ENCODE measurements around the gene KRT34.
"Not testable (repeated sequence)": the region's sequence is repeated elsewhere in the genome, so short reads cannot be mapped to it uniquely, and the experiment has no call there.

- not testable (repeated sequence) for TF ChIP-seq FOXM1 (IDR thresholded peaks at IDR 0.05; ENCODE audit: low read depth); EP300 (IDR thresholded peaks at IDR 0.05; ENCODE audit: borderline replicate concordance in 1 of 2, low read depth in 1 of 2, low read length in 1 of 2); CTCF (IDR thresholded peaks at IDR 0.05); CHD2 (IDR thresholded peaks at IDR 0.05; ENCODE audit: low read length, partially characterized antibody); NFIC (IDR thresholded peaks at IDR 0.05; ENCODE audit: borderline replicate concordance); NRF1 (IDR thresholded peaks at IDR 0.05; ENCODE audit: low read depth, low read length); MAX (IDR thresholded peaks at IDR 0.05; ENCODE audit: low read depth); RAD21 (IDR thresholded peaks at IDR 0.05; ENCODE audit: low read length); GABPA (IDR thresholded peaks at IDR 0.05; ENCODE audit: low read depth); SMC3 (IDR thresholded peaks at IDR 0.05; ENCODE audit: low read depth, low read length); RXRA (IDR thresholded peaks at IDR 0.05; ENCODE audit: borderline replicate concordance, low read depth)
Observed at GRCh38 chr17:41350381-41350878, 31.7 kb downstream of the KRT34 start, which contains the start of gene KRT33A.
